ENCODE measurements around the gene GRK7.

GRCh38 chr3:141764465-141764864 is 1.3 kb downstream of the GRK7 start:
- TF ChIP-seq CTCF (IDR thresholded peaks at IDR 0.05; ENCODE audit: insufficient read depth, low read length, poor library complexity, severe bottlenecking) (no peak), EZH2phosphoT487 (conservative IDR thresholded peaks at IDR 0.05; ENCODE audit: low read length) (no peak)

All from SU-DHL-6 (cell line).